GM23338 (cell line): Measurements from ENCODE around the gene LPCAT3. TPM values are rescaled to one million over a fixed set of nuclear protein-coding genes. Genes with fewer than 3 reads are reported as not detected.

Source experiments
- ATAC-seq: fragments of 200-7000 bp; cut with Tn5 transposase; 3 replicates; pipeline ENCODE4 v1.9.1; 2020
- DNase-seq: peaks from one replicate; pipeline ENCODE4 v3.0.0-alpha.2; 2015; ENCODE audit warnings: low spot score
- H2AFZ ChIP-seq: fragments of 200-600 bp; sonication (generic); 2 replicates; pipeline ENCODE4 v1.8.0; 2016; ENCODE audit warnings: antibody characterized with exemption, mild to moderate bottlenecking, moderate library complexity
- H3F3A ChIP-seq: fragments of 200-600 bp; sonication (generic); replicated peaks from 2 replicates; pipeline ENCODE4 v1.8.0; 2017; ENCODE audit warnings: antibody characterized with exemption, mixed run types, low read depth
- H3K27ac ChIP-seq: fragments of 200-600 bp; sonication (generic); 2 replicates; pipeline ENCODE4 v1.6.1; 2016; ENCODE audit warnings: low read depth
- H3K27me3 ChIP-seq: fragments of 200-600 bp; sonication (generic); 2 replicates; pipeline ENCODE4 v1.8.0; 2016; ENCODE audit warnings: mild to moderate bottlenecking, mixed run types, moderate library complexity; ENCODE audit not compliant: insufficient read depth
- H3K36me3 ChIP-seq: fragments of 200-600 bp; sonication (generic); 2 replicates; pipeline ENCODE4 v1.8.0; 2016; ENCODE audit warnings: mild to moderate bottlenecking; ENCODE audit not compliant: insufficient read depth
- H3K4me1 ChIP-seq: fragments of 200-600 bp; sonication (generic); 2 replicates; pipeline ENCODE4 v1.8.0; 2016; ENCODE audit warnings: mild to moderate bottlenecking, moderate library complexity; ENCODE audit not compliant: insufficient read depth
- H3K4me2 ChIP-seq: fragments of 200-600 bp; sonication (generic); 2 replicates; pipeline ENCODE4 v1.7.1; 2017; ENCODE audit warnings: mixed run types
- H3K4me3 ChIP-seq: fragments of 200-600 bp; sonication (generic); 2 replicates; pipeline ENCODE4 v1.6.1; 2016; ENCODE audit warnings: mixed run types
- H3K79me2 ChIP-seq: fragments of 200-600 bp; sonication (generic); replicated peaks from 2 replicates; pipeline ENCODE4 v1.8.0; 2017; ENCODE audit warnings: mild to moderate bottlenecking; ENCODE audit not compliant: insufficient read depth
- H3K9me2 ChIP-seq: fragments of 200-600 bp; sonication (generic); 2 replicates; pipeline ENCODE4 v1.8.0; 2017; ENCODE audit not compliant: insufficient read depth
- H4K20me1 ChIP-seq: fragments of 200-600 bp; sonication (generic); replicated peaks from 2 replicates; pipeline ENCODE4 v1.8.0; 2017; ENCODE audit warnings: mild to moderate bottlenecking; ENCODE audit not compliant: insufficient read depth
- H3K27ac Mint-ChIP-seq: 2 replicates; pipeline ENCODE4 v1.8.0; 2020; ENCODE audit warnings: inconsistent platforms, mild to moderate bottlenecking, moderate library complexity, mixed read lengths
- H3K27me3 Mint-ChIP-seq: 3 replicates; pipeline ENCODE4 v1.8.0; 2022; ENCODE audit warnings: low read depth, mild to moderate bottlenecking, moderate library complexity, mixed read lengths, inconsistent platforms; ENCODE audit not compliant: insufficient read depth, poor library complexity
- H3K36me3 Mint-ChIP-seq: 3 replicates; pipeline ENCODE4 v1.8.0; 2021; ENCODE audit warnings: low read depth, mild to moderate bottlenecking, inconsistent platforms, moderate library complexity, mixed read lengths
- H3K4me1 Mint-ChIP-seq: 3 replicates; pipeline ENCODE4 v1.8.0; 2020; ENCODE audit warnings: mild to moderate bottlenecking, inconsistent platforms, mixed read lengths
- H3K4me3 Mint-ChIP-seq: 3 replicates; pipeline ENCODE4 v1.8.0; 2021; ENCODE audit warnings: moderate library complexity, mild to moderate bottlenecking, inconsistent platforms, mixed read lengths
- H3K9me3 Mint-ChIP-seq: 3 replicates; pipeline ENCODE4 v1.8.0; 2020; ENCODE audit warnings: moderate library complexity, mild to moderate bottlenecking, inconsistent platforms, mixed read lengths
- CREB1 ChIP-seq: fragments of 250-450 bp; sonication (Bioruptor Pico); IDR thresholded peaks from 2 replicates; pipeline ENCODE4 v1.5.0; 2020; ENCODE audit warnings: low read depth, mild to moderate bottlenecking, moderate library complexity
- EZH2 ChIP-seq: fragments of 200-600 bp; sonication (generic); IDR thresholded peaks from one replicate; pipeline ENCODE4 v1.8.0; 2017; ENCODE audit warnings: antibody characterized with exemption, mild to moderate bottlenecking, low read depth; ENCODE audit not compliant: unreplicated experiment
- EZH2phosphoT487 ChIP-seq: fragments of 200-600 bp; sonication (generic); IDR thresholded peaks from one replicate; pipeline ENCODE4 v1.8.1; 2018; ENCODE audit warnings: antibody characterized with exemption; ENCODE audit not compliant: unreplicated experiment
- JUNB ChIP-seq: IDR thresholded peaks from one replicate; pipeline ENCODE4 v1.6.1; 2016; ENCODE audit warnings: antibody characterized with exemption; ENCODE audit not compliant: unreplicated experiment
- NANOG ChIP-seq: IDR thresholded peaks from 2 replicates; pipeline ENCODE4 v1.6.1; 2016; ENCODE audit warnings: antibody characterized with exemption, borderline replicate concordance
- POLR2AphosphoS5 ChIP-seq: IDR thresholded peaks from 2 replicates; pipeline ENCODE4 v1.6.1; 2016; ENCODE audit warnings: antibody characterized with exemption, low read depth
- STAT1 ChIP-seq: IDR thresholded peaks from one replicate; pipeline ENCODE4 v1.6.1; 2016; ENCODE audit warnings: antibody characterized with exemption; ENCODE audit not compliant: unreplicated experiment
- ZNF114 ChIP-seq: fragments of 250-450 bp; sonication (Bioruptor Pico); IDR thresholded peaks from 2 replicates; pipeline ENCODE4 v1.5.0; 2020; ENCODE audit warnings: mild to moderate bottlenecking, moderate library complexity
- ZNF331 ChIP-seq: fragments of 250-450 bp; sonication (Bioruptor Pico); IDR thresholded peaks from 2 replicates; pipeline ENCODE4 v1.5.0; 2020; ENCODE audit warnings: low read depth, mild to moderate bottlenecking, moderate library complexity
- polyA plus RNA-seq: library from polyadenylated mRNA; unstranded; fragments of >200 nt; fragmentation: Nextera tagmentation; extraction: Ambion mirVana; gene quantifications from 2 replicates; pipeline ENCODE4 v1.2.1, GENCODE V29; 2016
- total RNA-seq: library from RNA; depleted of rRNA; stranded (reverse); fragments of >200 nt; shearing (Covaris generic); gene quantifications from 2 replicates; pipeline ENCODE4 v1.2.3, GENCODE V29; 2014
- TF ChIP-seq, protein P1 (sequence below): fragments of 250-450 bp; sonication (Bioruptor Pico); IDR thresholded peaks from 2 replicates; pipeline ENCODE4 v1.5.0; 2020; ENCODE audit warnings: mild to moderate bottlenecking, moderate library complexity
- TF ChIP-seq, protein P2 (sequence below): IDR thresholded peaks from one replicate; pipeline ENCODE4 v1.6.1; 2018; ENCODE audit warnings: antibody characterized with exemption; ENCODE audit not compliant: unreplicated experiment

LPCAT3 gene
- total and polyA plus RNA-seq, 2 experiments from 2014 or later: 21.4 to 51.5 TPM

DNA sequence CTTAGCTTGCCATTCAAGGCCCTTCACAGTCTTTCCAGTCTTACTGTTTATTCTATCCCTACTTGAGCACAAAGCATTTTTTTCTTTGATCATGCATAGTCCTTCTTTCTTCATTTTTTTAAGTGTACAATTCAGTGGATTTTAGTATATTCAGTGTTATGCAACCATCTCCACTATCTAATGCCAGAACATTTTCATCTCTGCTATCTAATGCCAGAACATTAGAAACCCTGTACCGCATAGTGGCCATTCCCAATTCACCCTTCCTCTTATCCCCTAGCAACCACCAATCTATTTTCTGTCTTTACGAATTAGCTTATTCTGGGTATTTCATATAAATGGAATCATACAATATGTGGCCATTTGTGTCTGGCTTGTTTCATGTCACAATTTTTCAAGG, 13.4 kb downstream of the LPCAT3 start:
- Mint-ChIP-seq H3K27me3 (peaks cover 3% of the 10 kb centered on the region), H3K9me3 (no peaks in the 10 kb centered on the region), H3K4me3 (no peak overlapping the region), H3K4me1 (no peaks in the 10 kb centered on the region), H3K36me3 (no peaks in the 10 kb centered on the region), H3K27ac (no peak overlapping the region)
- DNase-seq (no peak), ATAC-seq (no peak)
- peaks cover 18% of the 10 kb centered on the region; the same call in 1 of the 2 replicates for H3K79me2 ChIP-seq
- TF ChIP-seq ZNF114 (CRISPR knock-in tag) (no peak), EZH2 (no peak), CREB1 (no peak), EZH2phosphoT487 (no peak)
- no peak overlapping the region for H2AFZ ChIP-seq
- no peak overlapping the region for H3K27ac ChIP-seq
- H3K4me1 ChIP-seq: no peaks in the 10 kb centered on the region
- H4K20me1 ChIP-seq: peaks cover 13% of the 10 kb centered on the region; the same call in 1 of the 2 replicates
- H3K4me2 ChIP-seq: no peak overlapping the region
- H3K36me3 ChIP-seq: no peaks in the 10 kb centered on the region; the same call in 1 of the 2 replicates
- no peaks in the 10 kb centered on the region for H3F3A ChIP-seq
- no peak overlapping the region for H3K4me3 ChIP-seq
- H3K27me3 ChIP-seq: no peaks in the 10 kb centered on the region
- H3K9me2 ChIP-seq: no peaks in the 10 kb centered on the region

DNA sequence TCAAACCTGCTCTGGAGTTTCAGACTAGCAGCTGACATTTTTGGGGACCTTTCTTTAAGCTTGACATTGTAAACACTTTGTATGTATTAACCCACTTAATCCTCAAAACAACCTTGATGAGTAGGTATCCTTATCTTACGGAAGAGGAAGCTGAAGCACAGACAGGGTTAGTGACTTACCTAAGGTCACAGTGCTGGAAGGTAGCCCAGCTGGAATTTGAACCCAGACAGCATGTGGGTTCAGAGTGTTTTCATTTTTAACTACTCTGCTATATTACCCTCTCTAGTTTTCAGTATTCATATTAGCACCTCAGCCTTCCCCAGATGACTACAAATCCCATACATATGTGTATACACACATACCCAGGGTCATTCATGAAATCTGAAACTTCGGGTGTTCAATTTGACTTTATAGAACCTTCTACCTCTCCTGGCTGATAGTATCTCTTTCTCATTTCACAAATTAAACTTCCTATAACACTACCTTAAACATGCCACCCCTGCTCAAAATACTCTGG, 13.9 kb downstream of the LPCAT3 start:
- H3K79me2 ChIP-seq: peaks cover 17% of the 10 kb centered on the region; the same call in 1 of the 2 replicates
- Mint-ChIP-seq H3K27ac (no peak overlapping the region), H3K27me3 (peaks cover 3% of the 10 kb centered on the region), H3K4me1 (no peaks in the 10 kb centered on the region), H3K36me3 (no peaks in the 10 kb centered on the region), H3K9me3 (no peaks in the 10 kb centered on the region), H3K4me3 (no peak overlapping the region)
- ATAC-seq (no peak), DNase-seq (no peak)
- H3F3A ChIP-seq: no peaks in the 10 kb centered on the region
- H3K27ac ChIP-seq: no peak overlapping the region
- no peak overlapping the region for H2AFZ ChIP-seq
- H3K4me3 ChIP-seq: no peak overlapping the region
- H4K20me1 ChIP-seq: peaks cover 13% of the 10 kb centered on the region; the same call in 1 of the 2 replicates
- no peaks in the 10 kb centered on the region for H3K9me2 ChIP-seq
- H3K27me3 ChIP-seq: no peaks in the 10 kb centered on the region
- no peaks in the 10 kb centered on the region; the same call in 1 of the 2 replicates for H3K36me3 ChIP-seq
- H3K4me2 ChIP-seq: no peak overlapping the region
- H3K4me1 ChIP-seq: no peaks in the 10 kb centered on the region
- TF ChIP-seq, protein P1, sequence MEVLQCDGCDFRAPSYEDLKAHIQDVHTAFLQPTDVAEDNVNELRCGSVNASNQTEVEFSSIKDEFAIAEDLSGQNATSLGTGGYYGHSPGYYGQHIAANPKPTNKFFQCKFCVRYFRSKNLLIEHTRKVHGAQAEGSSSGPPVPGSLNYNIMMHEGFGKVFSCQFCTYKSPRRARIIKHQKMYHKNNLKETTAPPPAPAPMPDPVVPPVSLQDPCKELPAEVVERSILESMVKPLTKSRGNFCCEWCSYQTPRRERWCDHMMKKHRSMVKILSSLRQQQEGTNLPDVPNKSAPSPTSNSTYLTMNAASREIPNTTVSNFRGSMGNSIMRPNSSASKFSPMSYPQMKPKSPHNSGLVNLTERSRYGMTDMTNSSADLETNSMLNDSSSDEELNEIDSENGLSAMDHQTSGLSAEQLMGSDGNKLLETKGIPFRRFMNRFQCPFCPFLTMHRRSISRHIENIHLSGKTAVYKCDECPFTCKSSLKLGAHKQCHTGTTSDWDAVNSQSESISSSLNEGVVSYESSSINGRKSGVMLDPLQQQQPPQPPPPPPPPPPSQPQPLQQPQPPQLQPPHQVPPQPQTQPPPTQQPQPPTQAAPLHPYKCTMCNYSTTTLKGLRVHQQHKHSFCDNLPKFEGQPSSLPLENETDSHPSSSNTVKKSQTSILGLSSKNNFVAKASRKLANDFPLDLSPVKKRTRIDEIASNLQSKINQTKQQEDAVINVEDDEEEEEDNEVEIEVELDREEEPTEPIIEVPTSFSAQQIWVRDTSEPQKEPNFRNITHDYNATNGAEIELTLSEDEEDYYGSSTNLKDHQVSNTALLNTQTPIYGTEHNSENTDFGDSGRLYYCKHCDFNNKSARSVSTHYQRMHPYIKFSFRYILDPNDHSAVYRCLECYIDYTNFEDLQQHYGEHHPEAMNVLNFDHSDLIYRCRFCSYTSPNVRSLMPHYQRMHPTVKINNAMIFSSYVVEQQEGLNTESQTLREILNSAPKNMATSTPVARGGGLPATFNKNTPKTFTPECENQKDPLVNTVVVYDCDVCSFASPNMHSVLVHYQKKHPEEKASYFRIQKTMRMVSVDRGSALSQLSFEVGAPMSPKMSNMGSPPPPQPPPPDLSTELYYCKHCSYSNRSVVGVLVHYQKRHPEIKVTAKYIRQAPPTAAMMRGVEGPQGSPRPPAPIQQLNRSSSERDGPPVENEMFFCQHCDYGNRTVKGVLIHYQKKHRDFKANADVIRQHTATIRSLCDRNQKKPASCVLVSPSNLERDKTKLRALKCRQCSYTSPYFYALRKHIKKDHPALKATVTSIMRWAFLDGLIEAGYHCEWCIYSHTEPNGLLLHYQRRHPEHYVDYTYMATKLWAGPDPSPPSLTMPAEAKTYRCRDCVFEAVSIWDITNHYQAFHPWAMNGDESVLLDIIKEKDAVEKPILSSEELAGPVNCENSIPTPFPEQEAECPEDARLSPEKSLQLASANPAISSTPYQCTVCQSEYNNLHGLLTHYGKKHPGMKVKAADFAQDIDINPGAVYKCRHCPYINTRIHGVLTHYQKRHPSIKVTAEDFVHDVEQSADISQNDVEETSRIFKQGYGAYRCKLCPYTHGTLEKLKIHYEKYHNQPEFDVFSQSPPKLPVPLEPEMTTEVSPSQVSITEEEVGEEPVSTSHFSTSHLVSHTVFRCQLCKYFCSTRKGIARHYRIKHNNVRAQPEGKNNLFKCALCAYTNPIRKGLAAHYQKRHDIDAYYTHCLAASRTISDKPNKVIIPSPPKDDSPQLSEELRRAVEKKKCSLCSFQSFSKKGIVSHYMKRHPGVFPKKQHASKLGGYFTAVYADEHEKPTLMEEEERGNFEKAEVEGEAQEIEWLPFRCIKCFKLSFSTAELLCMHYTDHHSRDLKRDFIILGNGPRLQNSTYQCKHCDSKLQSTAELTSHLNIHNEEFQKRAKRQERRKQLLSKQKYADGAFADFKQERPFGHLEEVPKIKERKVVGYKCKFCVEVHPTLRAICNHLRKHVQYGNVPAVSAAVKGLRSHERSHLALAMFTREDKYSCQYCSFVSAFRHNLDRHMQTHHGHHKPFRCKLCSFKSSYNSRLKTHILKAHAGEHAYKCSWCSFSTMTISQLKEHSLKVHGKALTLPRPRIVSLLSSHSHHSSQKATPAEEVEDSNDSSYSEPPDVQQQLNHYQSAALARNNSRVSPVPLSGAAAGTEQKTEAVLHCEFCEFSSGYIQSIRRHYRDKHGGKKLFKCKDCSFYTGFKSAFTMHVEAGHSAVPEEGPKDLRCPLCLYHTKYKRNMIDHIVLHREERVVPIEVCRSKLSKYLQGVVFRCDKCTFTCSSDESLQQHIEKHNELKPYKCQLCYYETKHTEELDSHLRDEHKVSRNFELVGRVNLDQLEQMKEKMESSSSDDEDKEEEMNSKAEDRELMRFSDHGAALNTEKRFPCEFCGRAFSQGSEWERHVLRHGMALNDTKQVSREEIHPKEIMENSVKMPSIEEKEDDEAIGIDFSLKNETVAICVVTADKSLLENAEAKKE: no peak
- no peak for TF ChIP-seq JUNB
- no peak for TF ChIP-seq POLR2AphosphoS5
- TF ChIP-seq EZH2: no peak
- no peak for TF ChIP-seq ZNF331 (CRISPR knock-in tag)
- no peak for TF ChIP-seq CREB1
- TF ChIP-seq NANOG: no peak
- TF ChIP-seq EZH2phosphoT487: no peak
- TF ChIP-seq, protein P2, sequence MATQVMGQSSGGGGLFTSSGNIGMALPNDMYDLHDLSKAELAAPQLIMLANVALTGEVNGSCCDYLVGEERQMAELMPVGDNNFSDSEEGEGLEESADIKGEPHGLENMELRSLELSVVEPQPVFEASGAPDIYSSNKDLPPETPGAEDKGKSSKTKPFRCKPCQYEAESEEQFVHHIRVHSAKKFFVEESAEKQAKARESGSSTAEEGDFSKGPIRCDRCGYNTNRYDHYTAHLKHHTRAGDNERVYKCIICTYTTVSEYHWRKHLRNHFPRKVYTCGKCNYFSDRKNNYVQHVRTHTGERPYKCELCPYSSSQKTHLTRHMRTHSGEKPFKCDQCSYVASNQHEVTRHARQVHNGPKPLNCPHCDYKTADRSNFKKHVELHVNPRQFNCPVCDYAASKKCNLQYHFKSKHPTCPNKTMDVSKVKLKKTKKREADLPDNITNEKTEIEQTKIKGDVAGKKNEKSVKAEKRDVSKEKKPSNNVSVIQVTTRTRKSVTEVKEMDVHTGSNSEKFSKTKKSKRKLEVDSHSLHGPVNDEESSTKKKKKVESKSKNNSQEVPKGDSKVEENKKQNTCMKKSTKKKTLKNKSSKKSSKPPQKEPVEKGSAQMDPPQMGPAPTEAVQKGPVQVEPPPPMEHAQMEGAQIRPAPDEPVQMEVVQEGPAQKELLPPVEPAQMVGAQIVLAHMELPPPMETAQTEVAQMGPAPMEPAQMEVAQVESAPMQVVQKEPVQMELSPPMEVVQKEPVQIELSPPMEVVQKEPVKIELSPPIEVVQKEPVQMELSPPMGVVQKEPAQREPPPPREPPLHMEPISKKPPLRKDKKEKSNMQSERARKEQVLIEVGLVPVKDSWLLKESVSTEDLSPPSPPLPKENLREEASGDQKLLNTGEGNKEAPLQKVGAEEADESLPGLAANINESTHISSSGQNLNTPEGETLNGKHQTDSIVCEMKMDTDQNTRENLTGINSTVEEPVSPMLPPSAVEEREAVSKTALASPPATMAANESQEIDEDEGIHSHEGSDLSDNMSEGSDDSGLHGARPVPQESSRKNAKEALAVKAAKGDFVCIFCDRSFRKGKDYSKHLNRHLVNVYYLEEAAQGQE: no peak
- no peak for TF ChIP-seq STAT1
